CD4-positive, alpha-beta T cell treated with Interleukin-15 for 4 hours (primary cell): ENCODE results near the gene CDKN2AIP.
"Not testable (repeated sequence)": the region's sequence is repeated elsewhere in the genome, so short reads cannot be mapped to it uniquely, and the experiment has no call there.

Experiments used
- DNase-seq: peaks from one replicate; pipeline ENCODE4 v3.0.0-alpha.2; 2020; ENCODE audit warnings: low spot score

Gene CDKN2AIP

GRCh38 chr4:183413234-183414200, 30.9 kb upstream of the CDKN2AIP start:
- no peak for DNase-seq

DNA sequence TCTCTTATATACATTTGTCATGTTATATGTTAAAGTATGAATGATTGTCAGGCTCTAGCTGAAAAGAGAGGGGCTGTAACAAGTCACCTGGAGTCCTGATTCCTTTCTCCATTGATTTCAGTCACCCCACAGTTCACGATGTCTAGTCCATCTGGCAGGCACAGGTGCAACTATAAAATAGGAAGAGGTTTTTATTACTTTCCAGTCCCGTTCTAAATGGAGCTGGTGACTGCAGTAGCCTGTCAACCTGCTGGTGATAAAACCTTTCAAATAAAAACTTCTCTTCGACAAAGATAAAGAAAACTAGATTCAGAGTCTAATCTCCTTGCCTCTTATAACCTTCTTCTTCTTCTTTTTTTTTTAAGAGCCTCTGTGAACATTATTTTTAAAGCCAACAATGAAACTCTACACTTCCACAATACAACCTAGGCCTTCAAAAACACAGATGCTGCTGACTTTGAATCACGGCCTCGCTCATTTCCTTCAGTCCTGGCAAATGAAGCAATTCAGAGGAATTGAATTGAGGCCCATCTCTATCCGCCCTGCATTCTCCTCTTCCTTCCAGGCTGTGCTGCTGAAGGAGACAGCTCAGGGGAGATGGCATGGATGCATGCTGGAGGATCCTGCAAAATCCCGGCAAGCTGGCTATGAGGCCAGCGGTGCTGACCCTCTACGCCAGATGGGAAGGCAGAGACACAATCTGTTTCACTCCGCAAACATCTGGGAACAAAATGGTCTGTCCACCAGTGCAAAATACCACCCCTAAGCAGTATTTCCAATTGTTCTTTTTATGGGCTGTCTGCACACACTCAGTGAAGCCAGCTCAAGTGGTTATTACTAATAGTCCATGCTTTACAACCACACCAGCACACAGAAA, 27.3 kb upstream of the CDKN2AIP start:
- no peak for DNase-seq

- no peak for DNase-seq
These were observed 21.3 kb upstream of the CDKN2AIP start for GRCh38 chr4:183422962-183423631.

GRCh38 chr4:183424109-183424744, 20.2 kb upstream of the CDKN2AIP start:
- no peak for DNase-seq

- no peak for DNase-seq
These were observed 17.9 kb upstream of the CDKN2AIP start for GRCh38 chr4:183426507-183426906.

DNA sequence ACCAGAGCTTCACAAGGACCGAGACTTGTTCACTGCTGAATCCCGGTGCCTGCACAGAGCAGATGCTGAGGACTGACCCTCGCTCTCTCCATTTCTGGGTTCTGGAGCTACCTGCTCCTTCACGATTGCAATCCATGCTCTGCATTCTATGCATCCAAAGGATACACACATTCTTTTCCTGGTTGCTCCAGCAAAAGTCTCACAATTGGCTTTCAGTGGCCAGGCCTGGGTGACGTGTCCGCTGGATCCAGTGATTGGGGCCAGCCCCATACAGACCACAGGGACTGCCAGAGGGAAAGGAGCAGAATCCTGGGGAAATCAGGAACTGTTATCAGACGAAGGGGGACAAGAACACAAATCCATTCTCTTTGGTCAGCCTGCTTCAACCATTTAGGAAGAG, 14.9 kb upstream of the CDKN2AIP start:
- no peak for DNase-seq

GRCh38 chr4:183430317-183430993, 14.0 kb upstream of the CDKN2AIP start:
- peak; percentile 25 for DNase-seq

DNA sequence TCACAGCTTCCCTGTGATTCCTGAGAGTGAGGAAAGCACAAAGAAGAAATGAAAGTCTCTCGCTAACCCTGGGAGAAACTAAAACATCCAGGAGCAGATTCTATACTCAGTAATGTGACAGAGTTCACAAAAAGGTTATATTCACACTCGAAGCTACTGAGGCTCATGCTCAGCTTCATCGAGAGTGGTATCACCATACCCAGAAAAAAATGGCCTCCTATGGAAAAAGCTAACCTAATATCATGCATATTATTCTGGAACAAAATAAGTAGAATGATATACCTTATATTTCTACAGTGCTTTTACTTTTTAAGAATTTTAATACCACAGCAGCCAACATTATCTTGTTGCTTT, 13.5 kb upstream of the CDKN2AIP start:
- no peak for DNase-seq

GRCh38 chr4:183431614-183432013, 12.8 kb upstream of the CDKN2AIP start:
- DNase-seq = no peak

GRCh38 chr4:183433183-183433582, 11.3 kb upstream of the CDKN2AIP start:
- not testable (repeated sequence) for DNase-seq

GRCh38 chr4:183434264-183434663, 10.2 kb upstream of the CDKN2AIP start:
- no peak for DNase-seq

GRCh38 chr4:183434666-183435190, 9.7 kb upstream of the CDKN2AIP start:
- DNase-seq = no peak

- no peak for DNase-seq
These were observed 8.6 kb upstream of the CDKN2AIP start for GRCh38 chr4:183435803-183436202.

DNA sequence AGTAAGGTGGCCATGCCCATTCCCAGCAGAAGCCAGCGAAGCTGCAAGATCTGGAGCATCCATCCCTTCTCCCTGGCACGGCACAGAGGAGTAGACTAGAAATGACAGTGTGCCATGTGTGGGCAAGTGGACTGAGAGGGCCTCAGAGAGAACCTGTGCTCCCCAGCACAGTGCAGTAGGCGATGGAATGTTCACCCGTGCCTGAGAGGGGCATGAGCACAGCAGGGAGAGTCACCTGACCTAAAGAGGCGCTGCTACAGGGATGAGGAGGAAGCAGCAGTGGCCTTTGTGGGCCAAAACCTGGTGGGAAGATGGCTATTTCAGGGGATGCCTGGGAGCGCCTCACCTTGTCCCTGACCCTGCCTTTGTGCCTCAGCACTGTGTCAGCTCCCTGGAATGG, 8.0 kb upstream of the CDKN2AIP start:
- DNase-seq = no peak

- DNase-seq = no peak
These were observed 7.0 kb upstream of the CDKN2AIP start for GRCh38 chr4:183437452-183437851.

DNA sequence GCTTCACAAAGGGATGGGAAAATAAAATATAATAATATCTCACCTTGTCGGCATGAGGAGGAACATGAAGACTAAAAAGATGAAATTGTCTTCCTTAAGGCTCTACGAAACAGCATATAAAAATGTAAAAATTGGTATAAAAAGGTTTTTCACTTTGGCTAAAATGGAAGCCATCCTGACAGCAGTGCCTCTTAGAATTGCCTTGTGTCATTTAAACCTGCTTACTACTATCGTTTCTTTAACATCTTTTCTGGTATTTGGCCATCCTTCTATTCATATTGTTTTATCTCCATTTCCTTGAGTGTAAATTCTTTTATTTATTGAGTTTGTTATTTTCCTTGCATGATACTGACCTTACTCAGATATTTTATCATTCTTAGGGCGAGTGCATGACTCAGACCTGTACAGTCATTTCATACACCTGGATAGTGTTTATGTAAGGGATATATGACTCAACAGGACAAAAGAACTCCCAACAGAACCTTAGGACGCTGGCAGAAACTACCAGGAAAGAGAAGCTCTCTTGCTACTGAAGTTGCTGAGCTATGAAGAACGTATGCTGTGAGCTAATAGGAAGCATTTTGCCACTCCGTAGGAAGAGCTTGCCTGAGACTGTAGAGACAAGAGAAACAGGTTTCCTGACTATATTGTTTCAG, 5.8 kb upstream of the CDKN2AIP start:
- DNase-seq = no peak

DNA sequence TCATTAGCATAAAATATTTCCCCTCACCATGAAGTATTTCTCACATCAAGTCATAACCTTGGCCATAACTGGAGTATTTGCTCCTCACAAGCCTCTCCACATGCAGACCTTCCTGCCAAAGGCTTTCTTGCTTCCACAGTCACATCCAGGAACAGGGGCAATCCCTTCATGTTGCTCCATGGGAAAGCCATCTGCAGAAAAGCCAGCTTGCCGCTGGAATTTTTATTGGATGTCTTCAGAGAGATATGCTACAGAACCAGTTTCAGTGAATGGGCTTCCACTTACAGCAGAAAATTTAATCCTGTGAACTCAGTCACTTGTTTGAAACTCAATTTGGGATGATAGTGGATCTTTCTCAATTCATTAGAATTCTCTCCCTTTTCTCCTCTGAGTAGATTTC, 3.2 kb upstream of the CDKN2AIP start:
- no peak for DNase-seq

GRCh38 chr4:183443655-183444213, 702 bp upstream of the CDKN2AIP start:
- DNase-seq = peak; percentile 33

- DNase-seq = peak; percentile 27
These were observed 627 bp downstream of the CDKN2AIP start for GRCh38 chr4:183445097-183445428.

DNA sequence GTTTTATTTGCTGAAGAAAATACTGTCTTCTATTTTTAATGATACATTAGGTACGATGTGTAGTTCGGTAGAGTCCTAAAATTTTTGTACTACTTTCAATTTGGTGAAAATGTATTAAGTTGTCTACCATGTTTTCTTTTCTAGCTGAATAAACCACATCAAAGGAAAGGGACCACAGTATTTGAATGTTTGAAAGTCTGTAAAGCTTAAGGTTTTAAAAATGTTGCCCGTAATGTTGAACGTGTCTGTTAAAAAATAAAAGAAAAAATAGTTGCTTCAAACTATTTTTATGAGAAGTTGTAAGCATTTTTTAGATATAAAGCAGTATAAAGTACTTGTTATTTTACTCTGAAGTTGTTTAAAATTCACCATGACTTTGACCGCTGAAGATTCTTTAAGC, 3.2 kb downstream of the CDKN2AIP start:
- no peak for DNase-seq
